B cell (primary cell): Measurements from ENCODE around the gene EYA4.

Experiments
- CTCF ChIP-seq: fragments of 200-600 bp; IDR thresholded peaks from one replicate; pipeline ENCODE4 v1.8.0; 2022; ENCODE audit warnings: antibody characterized with exemption, mild to moderate bottlenecking
- EZH2 ChIP-seq: IDR thresholded peaks from 2 replicates; pipeline ENCODE4 v1.6.1; 2012; ENCODE audit warnings: borderline replicate concordance, low read depth, mild to moderate bottlenecking, moderate library complexity, low read length; ENCODE audit not compliant: insufficient read depth, poor library complexity, severe bottlenecking

- TF ChIP-seq CTCF (no peak), EZH2 (no peak)
Measured at GRCh38 chr6:133540361-133540760, 299.2 kb downstream of the EYA4 start.
